ENCODE results near the gene TSSC4. TPM values are rescaled to one million over a fixed set of nuclear protein-coding genes. Genes with fewer than 3 reads are reported as not detected.
"Not testable (repeated sequence)": the region's sequence is repeated elsewhere in the genome, so short reads cannot be mapped to it uniquely, and the experiment has no call there.

TSSC4 gene
- 22.9 and 38.2 TPM in 2 replicates for total RNA-seq (2014; rRNA removed; shearing (Covaris generic))

DNA sequence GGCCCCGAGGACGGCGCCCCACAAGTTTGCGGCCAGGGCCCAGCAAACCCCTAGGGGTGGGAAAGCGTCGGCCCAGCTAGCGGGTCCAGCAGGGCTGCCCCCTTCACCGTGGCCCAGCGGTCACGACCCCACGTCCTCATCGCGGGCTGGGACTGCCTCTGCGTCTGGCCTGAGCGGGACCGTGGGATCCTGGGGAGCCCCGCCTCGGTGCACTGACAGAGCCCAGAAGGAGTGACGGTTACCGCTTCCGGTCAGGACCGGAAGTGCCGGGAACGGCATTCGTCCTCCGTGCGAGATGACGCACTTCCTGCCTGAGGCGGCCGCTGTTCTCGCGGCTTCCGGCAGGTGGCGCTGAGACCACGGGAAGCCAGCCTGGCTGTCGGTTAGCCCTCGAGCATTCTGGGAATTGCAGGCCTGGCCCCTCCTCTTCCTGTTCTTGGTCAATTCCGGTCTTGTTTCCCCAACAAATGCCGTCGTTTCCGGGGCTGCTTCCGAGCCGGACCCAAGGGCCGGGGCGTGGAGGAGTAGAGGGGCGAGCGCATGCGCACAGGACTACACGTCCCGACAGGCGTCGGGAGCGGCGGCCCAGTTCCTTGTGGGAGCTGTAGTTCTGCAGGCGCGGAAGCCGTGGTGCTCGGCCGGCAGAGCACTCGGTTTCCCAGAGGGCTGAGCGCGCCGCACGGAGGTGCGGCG lies at the start of gene TSSC4:
Gene TSSC4, plus strand, starts transcription at position 682 of the 693 bp plus-strand sequence. CDS start 1,884 bp downstream, outside the sequence.
- peak; percentile 99 for DNase-seq (ENCODE audit: low read depth)

DNA sequence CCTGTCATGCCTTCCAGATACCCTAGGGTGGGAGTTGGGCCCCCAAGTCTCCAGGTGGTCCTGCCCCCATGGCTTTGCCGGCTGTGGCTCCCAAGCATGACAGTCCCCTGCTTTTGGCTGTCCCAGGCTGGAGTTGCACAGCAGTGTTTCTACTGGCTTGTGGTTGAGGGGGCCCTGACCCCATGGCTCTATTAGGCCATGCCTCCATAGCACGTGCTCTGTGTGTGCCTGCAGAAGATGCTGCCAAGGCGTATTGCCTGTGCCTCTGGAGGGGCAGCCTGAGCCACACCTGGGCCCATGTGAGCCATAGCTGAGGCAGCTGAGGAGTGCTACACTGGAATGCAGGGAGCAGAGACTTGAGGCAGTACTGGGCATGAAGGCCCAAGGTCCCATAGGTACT lies 48.8 kb upstream of the TSSC4 start:
- DNase-seq (ENCODE audit: low read depth): no peak

DNA sequence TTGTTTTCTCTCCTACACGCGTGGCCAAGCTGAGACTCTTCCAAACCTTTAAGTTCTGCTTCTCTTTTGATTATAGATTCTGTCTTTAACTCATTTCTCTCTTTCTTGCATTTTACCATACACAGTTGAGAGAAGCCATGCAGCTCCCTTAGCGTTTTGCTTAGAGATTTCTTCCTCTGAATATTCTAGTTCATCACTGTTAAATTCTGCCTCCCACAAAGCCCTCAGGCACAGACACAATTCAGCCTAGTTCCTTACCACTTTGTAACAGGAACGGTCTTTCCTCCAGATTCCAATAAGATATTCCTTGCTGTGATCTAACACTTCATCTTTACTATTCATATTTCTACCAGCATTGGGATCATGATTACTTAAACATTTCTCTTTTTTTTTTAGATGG lies 48.1 kb upstream of the TSSC4 start:
- no peak for DNase-seq (ENCODE audit: low read depth)

DNA sequence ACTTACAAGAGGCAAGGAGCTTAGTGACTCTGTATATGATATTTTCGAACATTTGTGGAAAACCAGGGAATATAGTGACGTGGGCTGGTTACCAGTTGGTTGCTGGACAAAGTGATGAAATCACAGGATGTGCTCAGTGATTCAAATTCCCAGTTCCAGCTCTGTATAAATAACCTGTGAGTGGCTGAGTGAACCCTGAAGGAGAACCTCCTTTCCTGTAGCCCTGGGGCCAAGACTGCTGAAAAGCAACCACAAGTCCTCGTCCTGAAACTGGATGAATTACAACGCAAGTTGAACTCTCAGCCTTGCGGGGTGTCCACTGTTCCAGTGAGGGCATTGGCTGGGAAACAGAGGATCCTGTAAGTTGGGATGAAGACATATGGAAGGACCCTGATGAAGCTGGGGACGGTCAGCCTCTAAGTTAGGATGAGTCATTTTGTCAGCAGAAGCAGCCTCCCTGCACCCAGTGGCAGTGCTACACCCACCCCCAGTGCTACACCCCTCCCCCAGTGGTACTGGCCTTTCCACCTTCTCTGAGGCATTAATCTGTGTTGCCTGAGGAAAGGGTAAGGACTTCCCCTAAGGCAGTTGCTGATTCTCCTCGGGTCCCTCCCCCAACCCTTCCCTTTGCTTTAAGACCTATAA lies 45.4 kb upstream of the TSSC4 start:
- DNase-seq (ENCODE audit: low read depth): peak; percentile 89

DNA sequence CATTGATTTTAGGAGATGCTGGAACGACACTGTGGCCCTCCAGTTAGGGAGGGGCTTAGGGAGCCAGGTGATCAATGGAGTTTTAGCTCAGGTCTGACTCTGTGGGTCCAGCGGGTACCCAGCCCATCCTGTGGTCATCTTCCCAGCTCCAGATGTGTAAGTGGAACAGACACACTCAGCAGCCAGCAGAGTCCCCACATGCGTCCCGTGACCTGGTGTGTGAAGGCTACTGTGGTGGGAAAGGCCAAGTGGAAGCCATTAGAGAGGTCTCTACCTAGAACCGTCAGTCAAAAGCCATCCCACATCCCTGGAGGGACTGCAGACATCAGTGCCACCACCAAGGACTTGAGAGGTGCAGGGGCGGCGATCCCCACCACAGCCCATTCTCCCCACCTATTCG lies 43.3 kb upstream of the TSSC4 start:
- DNase-seq (ENCODE audit: low read depth): no peak

DNA sequence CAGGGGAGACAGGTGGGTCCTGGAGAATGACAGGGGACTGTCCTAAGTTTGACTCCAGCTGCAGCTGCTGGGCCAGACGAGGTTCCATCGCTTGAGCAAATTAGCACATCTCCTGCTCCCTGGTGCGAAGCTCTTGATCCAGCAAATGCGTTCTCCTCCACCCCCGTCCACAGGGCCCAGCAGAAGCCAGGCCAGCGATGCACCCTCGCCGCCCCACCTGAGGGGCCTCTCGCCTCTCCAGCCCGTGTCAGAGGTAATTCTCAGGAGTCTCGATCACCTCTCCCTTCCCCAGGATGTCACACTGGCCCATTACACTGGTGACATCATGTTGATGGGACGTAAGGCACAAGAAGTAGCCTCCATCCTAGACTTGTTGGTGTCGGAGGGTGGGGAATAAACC lies 42.9 kb upstream of the TSSC4 start:
- DNase-seq (ENCODE audit: low read depth): not testable (repeated sequence)

DNA sequence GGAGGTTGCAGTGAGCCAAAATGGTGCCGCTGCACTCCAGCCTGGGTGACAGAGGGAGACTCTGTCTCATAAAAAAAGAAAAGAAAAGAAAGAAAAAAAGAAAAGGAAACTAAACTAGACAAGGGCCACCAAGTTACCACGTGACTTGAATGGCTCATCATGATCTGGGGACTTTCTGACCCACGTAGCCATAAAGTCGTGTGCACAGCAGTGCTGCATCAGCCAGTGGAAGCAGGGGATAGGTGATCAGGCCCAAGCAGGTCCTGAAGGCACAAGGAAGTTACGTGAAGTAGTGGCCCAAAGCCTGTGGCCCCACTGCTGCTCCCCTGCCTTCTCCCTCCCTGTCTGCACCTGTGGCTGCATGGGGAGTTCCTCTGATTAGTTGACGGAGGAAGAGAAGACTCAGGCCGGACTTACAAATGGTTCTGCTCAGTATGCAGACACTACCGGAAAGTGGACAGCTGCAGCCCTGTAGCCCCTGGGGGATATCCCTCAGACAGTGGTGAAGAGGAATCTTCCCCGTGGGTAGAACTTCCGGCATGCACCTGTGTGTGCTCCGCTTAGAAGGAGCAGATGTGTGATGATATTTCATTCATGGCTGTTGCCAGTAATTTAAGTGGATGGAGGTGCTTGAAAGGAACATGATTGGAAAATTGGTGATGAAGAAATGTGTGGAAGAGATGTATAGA lies 41.7 kb upstream of the TSSC4 start:
- no peak for DNase-seq (ENCODE audit: low read depth)

DNA sequence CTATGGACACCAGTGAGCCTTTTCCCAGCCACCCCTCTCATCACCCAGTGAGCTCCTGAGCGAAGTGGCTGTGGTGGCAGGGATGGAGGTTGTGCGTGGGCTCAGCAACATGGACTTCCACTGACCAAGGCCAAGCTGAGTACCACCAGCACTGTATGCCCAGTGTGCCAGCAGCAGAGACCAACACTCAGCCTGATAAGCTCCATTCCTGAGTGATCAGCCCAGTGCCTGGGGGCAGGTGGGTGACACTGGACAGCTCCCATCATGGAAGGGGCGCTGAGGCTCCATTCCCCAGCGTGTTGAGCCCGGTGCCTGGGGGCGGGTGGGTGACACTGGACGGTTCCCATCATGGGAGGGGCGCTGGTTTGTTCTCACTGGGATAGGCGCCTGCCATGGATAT lies 41.0 kb upstream of the TSSC4 start:
- no peak for DNase-seq (ENCODE audit: low read depth)

DNA sequence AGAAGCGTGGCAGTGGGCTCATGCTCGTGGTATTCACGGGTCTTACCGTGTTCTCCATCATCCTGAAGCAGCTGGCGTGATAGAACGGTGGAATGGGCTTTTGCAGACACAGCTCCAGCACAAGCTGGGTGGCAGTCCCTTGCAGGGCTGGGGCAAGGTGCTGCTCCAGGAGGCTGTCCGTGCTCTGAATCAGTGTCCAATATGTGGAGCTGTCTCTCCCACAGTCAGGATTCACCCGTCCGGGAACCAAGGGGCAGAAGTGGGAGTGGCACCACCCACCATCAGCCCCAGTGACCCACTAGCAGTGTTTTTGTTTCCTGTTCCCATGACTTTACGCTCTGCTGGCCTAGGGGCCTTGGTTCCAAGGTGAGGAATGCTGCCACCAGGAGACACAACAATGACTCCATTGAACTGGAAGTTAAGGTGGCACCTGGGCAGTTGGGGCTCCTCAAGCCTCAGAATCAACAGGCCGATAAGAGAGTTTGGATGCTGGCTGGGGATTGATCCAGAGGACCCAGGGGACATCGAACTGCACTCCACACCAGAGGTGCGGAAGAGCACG lies 40.4 kb upstream of the TSSC4 start:
- no peak for DNase-seq (ENCODE audit: low read depth)

DNA sequence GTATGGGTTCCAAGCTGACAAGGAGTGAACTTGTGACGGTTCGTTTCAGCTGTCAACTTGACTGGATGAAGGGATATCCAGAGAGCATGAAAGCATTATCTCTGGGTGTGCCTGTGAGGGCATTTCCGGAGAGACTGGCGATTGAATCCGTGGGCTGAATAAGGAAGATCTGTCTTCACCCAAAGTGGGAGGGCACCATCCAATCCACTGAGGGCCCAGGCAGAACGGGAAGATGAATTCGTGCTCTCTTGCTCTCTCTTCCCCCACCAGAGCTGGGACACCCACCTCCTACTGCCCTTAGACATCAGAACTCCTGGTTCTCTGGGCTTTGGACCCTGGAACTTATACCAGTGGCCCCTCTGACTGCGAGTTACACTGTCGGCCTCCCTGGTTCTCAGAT lies 39.0 kb upstream of the TSSC4 start:
- DNase-seq (ENCODE audit: low read depth): no peak

DNA sequence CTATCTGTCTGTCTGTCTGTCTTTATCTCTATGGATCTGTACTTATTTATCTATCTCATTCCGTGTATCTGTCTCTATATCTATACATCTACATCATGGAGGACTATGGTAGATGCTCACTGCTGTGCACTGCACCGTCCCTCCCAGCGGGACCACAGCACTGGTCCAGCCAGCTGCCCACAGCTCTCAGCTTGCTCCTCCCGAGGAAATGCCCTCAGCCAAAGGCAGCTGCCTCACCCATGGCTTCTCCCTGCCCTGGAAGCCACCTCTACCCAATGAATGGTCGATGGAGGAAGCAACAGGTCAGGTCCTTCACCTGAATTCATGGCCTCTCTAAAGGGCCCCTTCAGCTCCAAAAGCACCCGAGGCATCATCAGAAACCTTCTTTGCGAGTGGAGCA lies 38.1 kb upstream of the TSSC4 start:
- DNase-seq (ENCODE audit: low read depth): no peak

DNA sequence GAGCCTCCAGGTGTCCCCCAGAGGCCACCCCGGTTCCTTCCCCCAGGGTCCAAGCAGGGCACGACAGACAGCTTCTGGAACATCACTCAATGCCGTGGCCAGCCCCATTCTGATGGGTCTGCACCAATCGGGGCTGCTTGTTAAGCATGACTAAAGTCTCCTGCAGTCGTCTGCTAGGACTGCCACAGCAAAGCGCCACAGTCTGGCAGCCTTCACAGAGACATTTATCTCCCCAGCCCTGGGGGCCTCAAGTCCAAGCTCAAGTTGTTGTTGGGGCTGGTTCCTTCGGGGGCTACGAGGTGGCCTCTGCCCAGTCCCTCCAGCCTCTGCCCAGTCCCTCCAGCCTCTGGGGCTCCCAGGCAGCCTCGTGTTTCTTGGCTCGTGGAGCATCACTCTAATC lies 37.4 kb upstream of the TSSC4 start:
- DNase-seq (ENCODE audit: low read depth): no peak

DNA sequence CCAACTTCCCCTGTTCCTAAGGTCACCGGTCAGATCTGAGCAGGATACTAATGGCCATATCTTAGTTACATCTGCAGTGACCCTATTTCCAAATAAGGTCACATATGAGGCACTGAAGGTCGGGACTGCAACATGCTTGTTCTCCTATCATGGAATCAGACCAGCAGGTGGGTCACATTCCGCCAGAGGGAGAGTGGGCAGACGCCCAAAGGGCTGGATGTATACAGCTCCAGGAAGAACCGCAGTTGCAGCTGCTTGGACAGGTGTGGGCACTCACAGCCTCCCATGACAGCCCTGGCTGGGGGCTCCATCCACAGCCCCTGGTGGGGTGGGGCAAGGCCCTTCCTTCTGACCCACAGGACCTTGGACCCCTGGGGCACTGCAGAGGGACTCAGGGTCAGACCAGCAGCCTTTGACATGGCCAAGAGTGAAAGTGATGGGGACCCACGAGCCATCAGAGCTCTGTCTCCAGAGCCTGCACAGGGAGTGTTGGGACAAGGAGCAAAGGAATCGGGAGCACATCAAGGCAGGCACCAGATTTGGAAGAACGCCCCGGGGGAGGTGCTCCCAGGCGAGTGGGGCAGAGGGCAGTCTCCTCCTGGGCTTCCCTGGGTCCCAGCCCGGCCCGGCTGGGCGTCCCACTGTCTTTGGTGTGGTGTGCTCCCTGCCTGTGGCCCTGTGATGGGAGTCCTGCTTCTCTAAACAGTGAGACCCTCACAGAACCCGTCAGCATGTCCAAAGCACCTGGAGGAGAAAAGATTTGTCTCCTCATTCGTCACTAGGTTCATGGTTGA lies 36.8 kb upstream of the TSSC4 start:
- no peak for DNase-seq (ENCODE audit: low read depth)

DNA sequence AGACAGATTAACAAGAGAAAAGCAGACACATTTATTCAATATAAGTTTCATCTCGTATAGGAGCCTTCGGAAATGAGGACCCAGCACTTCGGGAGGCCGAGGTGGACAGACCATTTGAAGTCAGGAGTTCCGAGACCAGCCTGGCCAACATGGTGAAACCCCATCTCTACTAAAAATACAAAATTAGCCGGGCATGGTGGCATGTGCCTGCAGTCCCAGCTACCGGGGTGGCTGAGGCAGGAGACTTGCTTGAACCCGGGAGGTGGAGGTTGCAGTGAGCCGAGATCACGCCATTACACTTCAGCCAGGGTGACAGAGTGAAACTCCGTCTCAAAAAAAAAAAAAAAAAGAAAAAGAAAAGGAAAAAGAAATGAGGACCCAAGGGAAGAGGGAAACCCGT lies 36.2 kb upstream of the TSSC4 start:
- not testable (repeated sequence) for DNase-seq (ENCODE audit: low read depth)

DNA sequence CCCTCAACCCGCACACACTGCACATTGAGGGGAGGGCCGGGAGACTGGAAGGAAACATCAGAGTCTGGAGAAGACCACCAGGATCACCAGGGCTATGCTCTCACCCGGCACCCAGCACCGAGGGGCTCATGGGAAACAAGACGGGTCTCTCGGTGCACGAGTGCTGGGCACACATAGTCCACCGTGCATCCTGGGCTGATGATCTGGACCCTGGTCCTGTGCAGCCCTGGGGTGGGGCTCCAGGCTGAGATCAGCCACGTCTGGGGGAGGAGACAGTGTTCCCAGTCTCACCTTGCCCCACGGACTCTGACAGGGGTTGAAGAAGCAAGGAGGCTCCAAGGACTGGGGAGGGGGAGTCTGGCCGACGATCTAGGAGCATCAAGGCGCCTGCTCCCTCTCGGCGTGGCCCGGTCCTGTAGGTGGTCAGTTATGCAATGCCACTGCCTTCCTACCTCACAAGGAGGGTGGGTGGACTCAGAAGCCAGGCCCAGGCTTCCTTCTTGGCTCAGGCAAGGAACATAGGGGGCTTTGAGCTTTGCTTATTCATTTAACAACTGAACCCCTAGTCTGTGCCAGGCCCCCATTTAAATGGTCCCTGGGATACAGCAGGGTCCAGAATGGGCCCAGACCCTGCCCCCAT lies 34.9 kb upstream of the TSSC4 start:
- DNase-seq (ENCODE audit: low read depth): no peak

DNA sequence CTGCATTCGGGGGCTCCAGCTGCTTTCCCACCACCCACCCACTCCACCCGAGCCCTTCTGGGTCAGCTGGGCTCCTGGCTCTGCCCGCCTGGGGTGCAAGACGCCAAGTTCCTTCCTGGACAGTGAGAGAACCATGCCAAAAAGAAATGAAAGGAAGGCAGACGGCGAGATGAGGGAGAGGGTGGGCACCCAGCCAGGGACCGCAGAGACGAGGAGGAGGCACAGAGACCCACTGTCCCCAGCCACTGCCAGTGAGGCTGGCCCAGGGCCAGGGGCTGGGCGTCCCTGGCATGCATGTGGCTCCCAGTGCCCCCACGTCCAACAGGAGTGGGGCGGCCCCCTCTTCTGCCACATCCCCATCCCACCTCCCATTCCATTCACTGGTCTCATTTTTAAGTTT lies 34.3 kb upstream of the TSSC4 start:
- DNase-seq (ENCODE audit: low read depth): peak; percentile 53

DNA sequence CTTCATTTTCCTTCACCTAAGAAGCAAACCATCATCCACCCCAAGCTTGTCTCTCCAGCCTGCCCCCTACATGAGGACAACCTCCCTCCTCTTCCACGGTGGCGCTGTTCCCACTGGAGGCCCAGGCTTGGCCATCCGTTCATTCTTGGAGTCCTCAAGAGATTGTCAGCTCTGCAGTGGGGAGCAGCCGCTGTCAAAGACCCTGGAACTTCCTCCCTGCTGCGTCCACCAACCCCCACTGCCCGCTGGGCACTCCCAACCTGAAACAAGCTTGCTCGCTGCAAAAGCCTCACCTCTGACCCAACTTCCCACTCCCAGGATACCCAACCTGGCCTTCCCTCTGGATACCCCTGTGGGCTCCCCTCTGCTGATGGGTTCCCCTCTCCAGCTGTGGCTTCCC lies 33.8 kb upstream of the TSSC4 start:
- no peak for DNase-seq (ENCODE audit: low read depth)

DNA sequence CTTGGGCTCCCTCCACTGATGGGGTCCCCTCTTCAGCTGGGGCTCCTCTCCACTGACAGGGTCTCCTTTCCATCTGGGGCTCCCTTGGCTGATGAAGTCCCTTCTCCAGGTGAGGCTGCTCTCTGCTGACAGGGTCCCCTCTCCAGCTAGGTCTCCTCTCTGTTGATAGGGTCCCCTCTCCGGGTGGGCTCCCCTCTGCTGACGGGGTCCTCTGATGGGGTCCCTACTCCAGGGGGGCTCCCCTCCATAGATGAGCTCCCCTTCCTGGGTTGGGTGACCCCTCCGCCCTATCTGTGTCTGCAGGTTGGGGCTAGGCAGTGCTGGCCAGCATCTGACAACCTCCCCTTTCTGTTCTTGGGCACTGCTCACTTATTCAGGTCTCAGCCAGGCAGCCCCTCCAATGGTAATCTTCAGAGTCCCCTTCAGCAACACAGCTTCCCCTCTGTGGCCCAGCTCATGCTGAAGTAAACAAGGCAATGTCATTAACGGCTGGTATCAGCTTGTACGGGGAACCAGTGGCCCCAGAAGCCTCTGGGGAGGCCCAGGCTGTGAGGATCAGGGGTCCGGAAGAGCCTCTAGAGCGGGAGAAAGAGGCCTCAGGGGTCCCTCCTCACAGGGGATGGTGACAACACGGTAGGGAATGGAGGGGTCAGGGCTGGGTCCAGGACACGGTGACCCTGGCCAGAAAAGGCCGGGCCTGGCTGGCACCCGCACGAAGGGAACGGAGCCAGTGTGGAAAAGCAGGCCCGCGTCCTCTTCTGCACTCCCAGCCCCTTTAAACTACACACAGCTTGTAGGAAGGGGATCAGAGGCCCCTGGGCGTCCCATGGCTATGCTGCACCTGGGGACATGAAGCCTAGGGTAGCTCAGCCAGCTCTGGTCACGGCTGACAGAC lies 33.0 kb upstream of the TSSC4 start:
- no peak for DNase-seq (ENCODE audit: low read depth)

DNA sequence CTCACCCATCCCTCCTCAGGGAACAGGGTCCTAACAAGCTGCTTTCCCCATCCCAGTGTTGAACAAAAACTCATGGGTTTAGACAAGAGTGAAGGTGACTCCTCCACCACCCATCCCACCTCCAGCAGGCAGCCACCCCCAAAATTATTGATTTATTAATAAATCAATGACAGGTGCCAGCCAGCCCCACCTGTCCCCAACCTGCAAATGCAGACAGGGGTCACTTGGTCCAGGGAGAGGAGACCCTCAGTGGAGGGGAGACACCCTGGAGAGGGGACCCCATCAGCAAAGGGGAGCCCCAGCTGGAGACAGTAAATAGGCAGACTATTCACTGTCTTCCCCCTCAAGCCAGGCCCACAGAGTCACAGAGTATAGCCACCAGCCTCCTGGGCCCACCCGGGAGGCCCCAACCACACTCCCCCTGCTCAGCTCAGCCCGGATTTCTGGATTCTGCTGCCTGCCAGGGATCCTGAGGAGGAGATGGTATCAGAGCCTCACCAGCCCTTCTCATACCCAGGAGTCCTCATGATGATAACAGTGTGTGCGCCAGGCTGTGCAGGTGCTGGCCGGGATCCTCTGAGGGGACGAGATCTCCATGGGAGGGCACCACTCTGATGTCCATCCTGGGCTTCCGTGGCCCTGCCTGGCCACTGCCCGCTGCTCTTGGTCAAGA lies 32.2 kb upstream of the TSSC4 start:
- no peak for DNase-seq (ENCODE audit: low read depth)

DNA sequence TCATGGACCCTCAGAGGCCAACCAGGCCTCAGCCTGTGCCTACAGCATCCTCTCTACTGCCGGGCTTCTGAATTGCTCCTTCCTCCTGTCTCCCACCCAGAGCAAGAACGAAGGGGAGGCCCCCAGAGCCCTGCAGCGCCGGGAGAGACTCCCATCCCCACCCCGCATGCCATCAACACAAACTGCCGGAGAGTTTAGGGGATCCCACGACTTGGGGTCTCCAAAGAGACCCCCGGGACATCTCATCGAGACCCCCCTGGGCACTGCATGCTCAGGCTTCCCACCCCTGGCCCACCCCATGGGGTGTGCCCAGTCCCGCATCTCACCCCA lies 31.7 kb upstream of the TSSC4 start:
- DNase-seq (ENCODE audit: low read depth): no peak

Measured in RPMI7951 (cell line).